ENCODE measurements around the gene C1orf198.

DNA sequence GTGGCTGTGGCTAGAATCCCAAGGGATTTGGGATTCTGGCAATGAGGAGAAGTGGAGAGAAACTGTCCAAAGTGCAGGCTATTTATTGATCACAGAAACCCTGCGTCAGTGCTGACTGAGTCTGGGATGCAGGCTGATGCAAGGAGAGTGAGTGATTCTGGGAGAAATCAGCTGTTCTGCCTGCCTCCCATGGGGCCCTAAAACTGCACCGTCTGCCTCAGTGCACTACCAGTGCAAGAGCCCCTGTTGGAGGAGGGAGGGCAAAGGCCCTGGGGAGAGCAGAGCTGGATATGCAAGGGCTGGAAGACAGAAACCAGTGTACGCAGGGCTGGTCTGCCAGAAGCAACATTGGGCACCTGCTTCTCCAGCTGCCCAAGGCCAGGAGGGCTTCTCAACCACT is 42.6 kb downstream of the C1orf198 start:
- TF ChIP-seq, protein P1, sequence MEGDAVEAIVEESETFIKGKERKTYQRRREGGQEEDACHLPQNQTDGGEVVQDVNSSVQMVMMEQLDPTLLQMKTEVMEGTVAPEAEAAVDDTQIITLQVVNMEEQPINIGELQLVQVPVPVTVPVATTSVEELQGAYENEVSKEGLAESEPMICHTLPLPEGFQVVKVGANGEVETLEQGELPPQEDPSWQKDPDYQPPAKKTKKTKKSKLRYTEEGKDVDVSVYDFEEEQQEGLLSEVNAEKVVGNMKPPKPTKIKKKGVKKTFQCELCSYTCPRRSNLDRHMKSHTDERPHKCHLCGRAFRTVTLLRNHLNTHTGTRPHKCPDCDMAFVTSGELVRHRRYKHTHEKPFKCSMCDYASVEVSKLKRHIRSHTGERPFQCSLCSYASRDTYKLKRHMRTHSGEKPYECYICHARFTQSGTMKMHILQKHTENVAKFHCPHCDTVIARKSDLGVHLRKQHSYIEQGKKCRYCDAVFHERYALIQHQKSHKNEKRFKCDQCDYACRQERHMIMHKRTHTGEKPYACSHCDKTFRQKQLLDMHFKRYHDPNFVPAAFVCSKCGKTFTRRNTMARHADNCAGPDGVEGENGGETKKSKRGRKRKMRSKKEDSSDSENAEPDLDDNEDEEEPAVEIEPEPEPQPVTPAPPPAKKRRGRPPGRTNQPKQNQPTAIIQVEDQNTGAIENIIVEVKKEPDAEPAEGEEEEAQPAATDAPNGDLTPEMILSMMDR (IDR thresholded peaks at IDR 0.05; ENCODE audit: low read length): no peak
- TF ChIP-seq EZH2 (IDR thresholded peaks at IDR 0.05; ENCODE audit: borderline replicate concordance, low read length): no peak

Measured in OCI-LY1 (cell line).